Gastrocnemius medialis (tissue), 4 donors: ENCODE results near the gene METTL16.

Experiments
- POLR2A ChIP-seq, 2 donors: fragments of 450-650 bp; IDR thresholded peaks; one replicate each; pipeline ENCODE4 v1.6.1; 2017; ENCODE audit warnings: antibody characterized with exemption in 2 of 2, mild to moderate bottlenecking in 2 of 2, moderate library complexity in 2 of 2
- TF ChIP-seq, protein P1 (sequence below), 5 experiments: fragments of 450-650 bp in 3 of 5; fragments of 200-600 bp in 2 of 5; sonication (generic) in 2 of 5; IDR thresholded peaks in 4 of 5; conservative IDR thresholded peaks in 1 of 5; 1 replicate in 4 of 5; 2 replicates in 1 of 5; pipeline ENCODE4 v1.5.1; 2016 to 2019; ENCODE audit warnings: antibody characterized with exemption in 5 of 5, mild to moderate bottlenecking in 3 of 5, moderate library complexity in 3 of 5

DNA sequence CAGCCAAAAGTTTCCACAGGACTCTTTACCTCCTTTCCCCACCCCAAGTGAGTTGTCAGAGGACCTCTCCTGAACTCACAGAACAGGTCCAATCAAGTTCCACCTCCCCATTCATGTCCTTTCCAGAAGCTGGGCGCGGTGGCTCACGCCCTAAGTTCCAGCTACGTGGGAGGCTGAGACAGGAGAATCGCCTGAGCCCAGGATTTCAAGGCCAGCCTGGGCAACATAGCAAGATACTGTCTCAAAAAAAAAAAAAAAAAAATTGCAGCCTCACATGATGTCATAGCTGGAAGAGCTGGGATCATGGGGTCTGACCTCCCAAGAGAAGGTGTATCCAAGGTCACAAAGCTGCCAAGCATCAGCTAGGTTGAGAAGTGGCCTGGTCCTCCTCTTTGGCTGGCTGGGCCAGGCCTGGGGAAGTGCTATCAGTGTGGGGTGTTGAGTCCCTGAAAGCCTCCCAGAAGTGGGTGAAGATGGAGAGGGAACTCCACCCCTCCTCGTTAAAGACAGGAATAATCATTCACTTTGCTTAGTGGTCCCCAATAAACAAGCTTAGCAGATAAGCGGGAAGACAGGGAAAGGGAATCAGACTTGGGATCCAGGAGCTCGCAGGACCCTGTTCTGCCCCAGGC, 105.3 kb downstream of the METTL16 start:
- TF ChIP-seq, protein P1, sequence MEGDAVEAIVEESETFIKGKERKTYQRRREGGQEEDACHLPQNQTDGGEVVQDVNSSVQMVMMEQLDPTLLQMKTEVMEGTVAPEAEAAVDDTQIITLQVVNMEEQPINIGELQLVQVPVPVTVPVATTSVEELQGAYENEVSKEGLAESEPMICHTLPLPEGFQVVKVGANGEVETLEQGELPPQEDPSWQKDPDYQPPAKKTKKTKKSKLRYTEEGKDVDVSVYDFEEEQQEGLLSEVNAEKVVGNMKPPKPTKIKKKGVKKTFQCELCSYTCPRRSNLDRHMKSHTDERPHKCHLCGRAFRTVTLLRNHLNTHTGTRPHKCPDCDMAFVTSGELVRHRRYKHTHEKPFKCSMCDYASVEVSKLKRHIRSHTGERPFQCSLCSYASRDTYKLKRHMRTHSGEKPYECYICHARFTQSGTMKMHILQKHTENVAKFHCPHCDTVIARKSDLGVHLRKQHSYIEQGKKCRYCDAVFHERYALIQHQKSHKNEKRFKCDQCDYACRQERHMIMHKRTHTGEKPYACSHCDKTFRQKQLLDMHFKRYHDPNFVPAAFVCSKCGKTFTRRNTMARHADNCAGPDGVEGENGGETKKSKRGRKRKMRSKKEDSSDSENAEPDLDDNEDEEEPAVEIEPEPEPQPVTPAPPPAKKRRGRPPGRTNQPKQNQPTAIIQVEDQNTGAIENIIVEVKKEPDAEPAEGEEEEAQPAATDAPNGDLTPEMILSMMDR (IDR thresholded peaks at IDR 0.05 in 4 of 5, conservative IDR thresholded peaks at IDR 0.05 in 1 of 5), result no peak
- TF ChIP-seq POLR2A (IDR thresholded peaks at IDR 0.05), result no peak
